K562 (cell line): ENCODE results near the gene NRXN3.

Experiments
- CEBPB ChIP-seq: fragments of 450-650 bp; IDR thresholded peaks from 2 replicates; pipeline ENCODE4 v1.6.1; 2016; ENCODE audit warnings: missing genetic modification characterization, missing compliant biosample characterization
- HDAC6 ChIP-seq: IDR thresholded peaks from 2 replicates; pipeline ENCODE4 v1.6.1; 2012; ENCODE audit warnings: low read depth, mild to moderate bottlenecking, control low read depth, inconsistent platforms, low read length, moderate library complexity
- SOX6 ChIP-seq: fragments of 450-650 bp; IDR thresholded peaks from 2 replicates; pipeline ENCODE4 v1.6.1; 2014; ENCODE audit warnings: mild to moderate bottlenecking
- YY1 ChIP-seq, 3 experiments: IDR thresholded peaks; 2 replicates each; pipeline ENCODE4 v1.6.1; 2011; ENCODE audit warnings: low read length in 2 of 3, mild to moderate bottlenecking in 2 of 3, moderate library complexity in 2 of 3, borderline replicate concordance in 1 of 3, control low read depth in 1 of 3, low read depth in 1 of 3; ENCODE audit not compliant: insufficient read depth in 3 of 3, insufficient replicate concordance in 2 of 3, control insufficient read depth in 1 of 3, insufficient read length in 1 of 3; ENCODE audit errors: extremely low read depth in 1 of 3
- ZKSCAN8 ChIP-seq: fragments of 200-800 bp; sonication (Bioruptor generic); IDR thresholded peaks from 2 replicates; pipeline ENCODE4 v1.6.1; 2016; ENCODE audit warnings: missing genetic modification characterization, missing compliant biosample characterization
- TF ChIP-seq, protein P1 (sequence below): fragments of 200-800 bp; sonication (Bioruptor generic); IDR thresholded peaks from 2 replicates; pipeline ENCODE4 v1.6.1; 2017; ENCODE audit warnings: missing genetic modification characterization, missing compliant biosample characterization
- TF ChIP-seq, protein P2 (sequence below), 3 experiments: fragments of 200-800 bp in 1 of 3; fragments of 250-450 bp in 1 of 3; fragments of 450-650 bp in 1 of 3; sonication (Bioruptor Pico) in 1 of 3; sonication (Bioruptor generic) in 1 of 3; formaldehyde crosslinking in 1 of 3; IDR thresholded peaks; 2 replicates each; pipeline versions ENCODE4 v1.6.1 to v1.8.0; 2016 to 2022; ENCODE audit warnings: mild to moderate bottlenecking in 2 of 3, missing genetic modification characterization in 2 of 3, missing compliant biosample characterization in 1 of 3, moderate library complexity in 1 of 3
- TF ChIP-seq, protein P3 (sequence below): sonication (generic); formaldehyde crosslinking; IDR thresholded peaks from 2 replicates; pipeline ENCODE4 v1.8.0; 2022; ENCODE audit warnings: mild to moderate bottlenecking, low read depth, missing genetic modification reagents

DNA sequence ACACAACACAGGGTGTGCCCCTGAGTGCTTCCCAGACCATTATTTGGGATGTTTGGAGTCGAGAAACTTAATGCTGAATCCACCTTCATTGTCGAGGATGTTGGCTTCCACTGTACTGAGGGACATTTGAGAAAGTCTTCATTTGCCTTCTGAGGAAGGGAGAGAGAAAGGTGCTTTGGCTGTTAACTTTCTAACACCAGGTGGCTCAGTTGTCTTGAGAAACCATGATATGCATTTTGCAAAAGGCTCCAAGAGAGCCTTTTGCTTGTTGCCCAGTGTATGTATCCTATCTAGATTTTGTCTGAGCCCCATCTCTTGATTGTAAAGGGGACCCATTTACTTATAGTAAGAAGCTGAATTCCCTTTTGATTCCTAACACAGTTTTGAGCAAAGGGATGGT, 28.6 kb upstream of the NRXN3 start:
- TF ChIP-seq, protein P1, sequence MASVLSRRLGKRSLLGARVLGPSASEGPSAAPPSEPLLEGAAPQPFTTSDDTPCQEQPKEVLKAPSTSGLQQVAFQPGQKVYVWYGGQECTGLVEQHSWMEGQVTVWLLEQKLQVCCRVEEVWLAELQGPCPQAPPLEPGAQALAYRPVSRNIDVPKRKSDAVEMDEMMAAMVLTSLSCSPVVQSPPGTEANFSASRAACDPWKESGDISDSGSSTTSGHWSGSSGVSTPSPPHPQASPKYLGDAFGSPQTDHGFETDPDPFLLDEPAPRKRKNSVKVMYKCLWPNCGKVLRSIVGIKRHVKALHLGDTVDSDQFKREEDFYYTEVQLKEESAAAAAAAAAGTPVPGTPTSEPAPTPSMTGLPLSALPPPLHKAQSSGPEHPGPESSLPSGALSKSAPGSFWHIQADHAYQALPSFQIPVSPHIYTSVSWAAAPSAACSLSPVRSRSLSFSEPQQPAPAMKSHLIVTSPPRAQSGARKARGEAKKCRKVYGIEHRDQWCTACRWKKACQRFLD: no peak
- TF ChIP-seq HDAC6 (no peak), SOX6 (no peak), ZKSCAN8 (no peak), YY1 (IDR thresholded peaks at IDR 0.05; ENCODE audit: borderline replicate concordance in 1 of 3, control insufficient read depth in 1 of 3, extremely low read depth in 1 of 3, insufficient read depth in 3 of 3, insufficient read length in 1 of 3, insufficient replicate concordance in 2 of 3, low read depth in 1 of 3, low read length in 2 of 3) (no peak), CEBPB (tag) (no peak)
- TF ChIP-seq, protein P2, sequence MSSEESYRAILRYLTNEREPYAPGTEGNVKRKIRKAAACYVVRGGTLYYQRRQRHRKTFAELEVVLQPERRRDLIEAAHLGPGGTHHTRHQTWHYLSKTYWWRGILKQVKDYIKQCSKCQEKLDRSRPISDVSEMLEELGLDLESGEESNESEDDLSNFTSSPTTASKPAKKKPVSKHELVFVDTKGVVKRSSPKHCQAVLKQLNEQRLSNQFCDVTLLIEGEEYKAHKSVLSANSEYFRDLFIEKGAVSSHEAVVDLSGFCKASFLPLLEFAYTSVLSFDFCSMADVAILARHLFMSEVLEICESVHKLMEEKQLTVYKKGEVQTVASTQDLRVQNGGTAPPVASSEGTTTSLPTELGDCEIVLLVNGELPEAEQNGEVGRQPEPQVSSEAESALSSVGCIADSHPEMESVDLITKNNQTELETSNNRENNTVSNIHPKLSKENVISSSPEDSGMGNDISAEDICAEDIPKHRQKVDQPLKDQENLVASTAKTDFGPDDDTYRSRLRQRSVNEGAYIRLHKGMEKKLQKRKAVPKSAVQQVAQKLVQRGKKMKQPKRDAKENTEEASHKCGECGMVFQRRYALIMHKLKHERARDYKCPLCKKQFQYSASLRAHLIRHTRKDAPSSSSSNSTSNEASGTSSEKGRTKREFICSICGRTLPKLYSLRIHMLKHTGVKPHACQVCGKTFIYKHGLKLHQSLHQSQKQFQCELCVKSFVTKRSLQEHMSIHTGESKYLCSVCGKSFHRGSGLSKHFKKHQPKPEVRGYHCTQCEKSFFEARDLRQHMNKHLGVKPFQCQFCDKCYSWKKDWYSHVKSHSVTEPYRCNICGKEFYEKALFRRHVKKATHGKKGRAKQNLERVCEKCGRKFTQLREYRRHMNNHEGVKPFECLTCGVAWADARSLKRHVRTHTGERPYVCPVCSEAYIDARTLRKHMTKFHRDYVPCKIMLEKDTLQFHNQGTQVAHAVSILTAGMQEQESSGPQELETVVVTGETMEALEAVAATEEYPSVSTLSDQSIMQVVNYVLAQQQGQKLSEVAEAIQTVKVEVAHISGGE (CRISPR knock-in tag; IDR thresholded peaks at IDR 0.05): no peak
- TF ChIP-seq, protein P3, sequence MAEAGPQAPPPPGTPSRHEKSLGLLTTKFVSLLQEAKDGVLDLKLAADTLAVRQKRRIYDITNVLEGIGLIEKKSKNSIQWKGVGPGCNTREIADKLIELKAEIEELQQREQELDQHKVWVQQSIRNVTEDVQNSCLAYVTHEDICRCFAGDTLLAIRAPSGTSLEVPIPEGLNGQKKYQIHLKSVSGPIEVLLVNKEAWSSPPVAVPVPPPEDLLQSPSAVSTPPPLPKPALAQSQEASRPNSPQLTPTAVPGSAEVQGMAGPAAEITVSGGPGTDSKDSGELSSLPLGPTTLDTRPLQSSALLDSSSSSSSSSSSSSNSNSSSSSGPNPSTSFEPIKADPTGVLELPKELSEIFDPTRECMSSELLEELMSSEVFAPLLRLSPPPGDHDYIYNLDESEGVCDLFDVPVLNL: no peak
